ENCODE results near the gene USP17L26.
"Not testable (repeated sequence)": the region's sequence is repeated elsewhere in the genome, so short reads cannot be mapped to it uniquely, and the experiment has no call there.

USP17L26 gene

GRCh38 chr4:9381012-9381534, 46.6 kb downstream of the USP17L26 start:
- DNase-seq (ENCODE audit: extremely low read depth, insufficient read length): peak; percentile 34
- H3K27me3 ChIP-seq (replicated peaks; ENCODE audit: control insufficient read depth, insufficient read depth, low read length); H3K4me3 ChIP-seq (replicated peaks; ENCODE audit: low read depth, low read length); H3K36me3 ChIP-seq (ENCODE audit: control insufficient read depth, insufficient read depth, low read length): not testable (repeated sequence)
- peak; percentile 18 for TF ChIP-seq CTCF (IDR thresholded peaks at IDR 0.05; ENCODE audit: insufficient read depth, low read length, poor library complexity, severe bottlenecking)

- Histone ChIP-seq H3K36me3 (ENCODE audit: control insufficient read depth, insufficient read depth, low read length) (no peaks in the 10 kb centered on the region), H3K4me3 (replicated peaks; ENCODE audit: low read depth, low read length) (no peak overlapping the region), H3K27me3 (replicated peaks; ENCODE audit: control insufficient read depth, insufficient read depth, low read length) (no peaks in the 10 kb centered on the region)
- TF ChIP-seq CTCF (IDR thresholded peaks at IDR 0.05; ENCODE audit: insufficient read depth, low read length, poor library complexity, severe bottlenecking): no peak
- DNase-seq (ENCODE audit: extremely low read depth, insufficient read length): no peak
These were observed 49.7 kb downstream of the USP17L26 start for GRCh38 chr4:9384126-9384525.
